NCI-H82 treated with DMSO at 0.1 percent for 48 hours (cell line): Measurements from ENCODE around the gene CIZ1.
"Not testable (repeated sequence)": the region's sequence is repeated elsewhere in the genome, so short reads cannot be mapped to it uniquely, and the experiment has no call there.

Source experiments
- DNase-seq: peaks from one replicate; lab custom pipeline; 2025; ENCODE audit not compliant: unreplicated experiment; lab: John Stamatoyannopoulos, UW

Gene CIZ1, protein sequence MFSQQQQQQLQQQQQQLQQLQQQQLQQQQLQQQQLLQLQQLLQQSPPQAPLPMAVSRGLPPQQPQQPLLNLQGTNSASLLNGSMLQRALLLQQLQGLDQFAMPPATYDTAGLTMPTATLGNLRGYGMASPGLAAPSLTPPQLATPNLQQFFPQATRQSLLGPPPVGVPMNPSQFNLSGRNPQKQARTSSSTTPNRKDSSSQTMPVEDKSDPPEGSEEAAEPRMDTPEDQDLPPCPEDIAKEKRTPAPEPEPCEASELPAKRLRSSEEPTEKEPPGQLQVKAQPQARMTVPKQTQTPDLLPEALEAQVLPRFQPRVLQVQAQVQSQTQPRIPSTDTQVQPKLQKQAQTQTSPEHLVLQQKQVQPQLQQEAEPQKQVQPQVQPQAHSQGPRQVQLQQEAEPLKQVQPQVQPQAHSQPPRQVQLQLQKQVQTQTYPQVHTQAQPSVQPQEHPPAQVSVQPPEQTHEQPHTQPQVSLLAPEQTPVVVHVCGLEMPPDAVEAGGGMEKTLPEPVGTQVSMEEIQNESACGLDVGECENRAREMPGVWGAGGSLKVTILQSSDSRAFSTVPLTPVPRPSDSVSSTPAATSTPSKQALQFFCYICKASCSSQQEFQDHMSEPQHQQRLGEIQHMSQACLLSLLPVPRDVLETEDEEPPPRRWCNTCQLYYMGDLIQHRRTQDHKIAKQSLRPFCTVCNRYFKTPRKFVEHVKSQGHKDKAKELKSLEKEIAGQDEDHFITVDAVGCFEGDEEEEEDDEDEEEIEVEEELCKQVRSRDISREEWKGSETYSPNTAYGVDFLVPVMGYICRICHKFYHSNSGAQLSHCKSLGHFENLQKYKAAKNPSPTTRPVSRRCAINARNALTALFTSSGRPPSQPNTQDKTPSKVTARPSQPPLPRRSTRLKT

DNA sequence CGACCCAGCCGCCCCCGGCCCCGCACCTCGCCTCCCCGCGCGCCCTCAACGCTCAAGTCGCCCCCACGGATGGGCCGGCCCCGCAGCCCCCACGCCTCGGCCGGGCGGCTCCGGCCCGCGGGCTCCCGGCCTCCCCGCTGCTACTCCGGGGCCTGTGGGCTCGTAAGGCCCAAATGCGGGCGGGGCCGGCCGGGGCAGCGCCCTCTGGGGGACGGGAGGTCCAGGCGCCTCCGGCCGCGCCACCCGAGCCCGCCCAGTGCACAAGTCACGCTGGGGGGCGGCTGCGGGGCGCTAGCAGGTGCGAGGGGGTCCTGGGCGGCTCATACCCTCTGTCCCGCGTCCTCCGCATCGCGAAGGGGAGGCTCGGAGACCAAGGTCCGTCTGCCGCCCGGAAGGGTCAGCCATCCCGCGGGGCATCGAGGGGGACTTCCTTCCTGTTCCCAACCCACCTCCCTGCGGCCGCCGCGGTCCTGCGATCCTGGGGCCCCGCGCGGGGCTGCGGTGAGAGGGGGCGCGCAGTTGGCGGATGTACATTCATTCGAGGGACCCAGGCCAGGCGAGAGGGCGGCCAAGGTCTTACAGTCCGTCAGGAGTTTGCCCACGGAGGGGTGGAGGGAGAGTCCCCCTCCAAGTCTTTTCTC lies at the start of gene CIZ1:
CIZ1 (minus strand) TSS at position 167 of the 641 bp plus-strand sequence. CDS start 715 bp downstream, outside the sequence.
- peak; percentile 26 for DNase-seq

DNA sequence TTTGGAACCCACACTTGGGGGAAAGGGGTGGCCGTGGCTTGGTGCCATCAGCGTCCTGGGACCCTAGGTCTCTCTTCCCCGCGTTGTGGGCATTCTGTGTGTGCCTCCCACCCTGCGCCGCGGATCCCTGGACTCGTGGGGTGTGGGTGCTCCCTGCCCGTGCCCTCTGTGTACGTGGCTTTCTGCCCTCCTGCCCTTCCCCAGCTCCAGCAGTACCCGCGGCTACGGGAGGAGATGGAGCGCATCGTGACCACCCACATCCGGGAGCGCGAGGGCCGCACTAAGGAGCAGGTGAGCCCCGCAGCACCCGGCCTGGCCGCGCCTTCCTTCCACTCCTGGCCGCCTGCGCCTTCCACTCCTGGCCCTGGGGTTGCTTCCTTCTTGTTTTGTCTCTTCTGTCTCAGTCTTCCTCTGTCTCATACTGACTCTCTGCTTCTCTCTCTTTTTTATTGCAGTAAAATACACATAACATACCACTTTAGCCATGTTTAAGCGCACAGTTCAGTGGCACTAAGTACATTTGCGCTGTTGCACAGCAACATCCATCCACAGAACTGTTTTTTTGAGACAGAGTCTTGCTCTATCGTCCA lies 42.5 kb upstream of the CIZ1 start:
- no peak for DNase-seq

DNA sequence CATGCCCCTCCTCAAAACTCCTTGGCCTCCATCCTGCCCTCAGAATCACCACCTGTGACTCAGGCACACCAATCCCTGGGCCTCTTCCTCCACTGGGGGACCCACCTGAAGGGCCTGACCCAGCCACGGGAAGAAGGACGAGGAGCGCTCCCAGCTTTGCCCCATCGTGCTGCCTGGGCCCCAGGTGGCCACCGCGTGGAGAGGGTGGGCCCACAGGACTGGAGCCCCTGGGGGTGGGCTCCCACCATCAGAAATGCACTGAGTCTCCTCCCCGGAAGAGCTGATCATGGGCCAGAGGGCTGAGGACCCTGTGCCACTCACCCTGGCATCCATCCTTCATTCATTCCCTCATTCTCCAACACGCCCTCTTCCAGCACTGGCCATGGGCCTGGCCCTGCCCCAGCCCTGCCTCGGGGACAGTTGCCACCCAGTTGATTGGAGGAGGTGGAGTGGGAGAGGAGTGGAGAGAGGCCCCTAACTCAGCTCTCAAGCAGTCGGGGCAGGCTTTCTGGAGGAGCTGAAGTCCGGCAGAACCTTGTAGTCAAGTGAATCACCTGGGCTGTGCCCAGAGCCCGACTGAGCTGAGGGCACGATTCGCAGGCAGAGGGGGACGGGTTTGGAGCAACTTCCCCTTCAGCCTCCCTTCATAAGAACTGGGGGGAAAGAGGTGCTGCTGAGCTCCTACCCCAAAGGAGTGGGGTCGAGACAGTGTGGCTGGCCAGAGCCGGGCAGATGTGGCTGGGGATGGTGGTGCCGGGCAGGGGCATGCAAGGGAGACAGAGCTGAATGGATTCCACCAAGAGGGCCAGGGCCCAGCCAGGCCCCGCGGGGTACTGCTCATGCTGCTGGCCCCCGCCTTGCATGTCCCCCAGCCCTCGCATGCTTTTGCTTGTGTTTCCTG lies 41.4 kb upstream of the CIZ1 start:
- no peak for DNase-seq

DNA sequence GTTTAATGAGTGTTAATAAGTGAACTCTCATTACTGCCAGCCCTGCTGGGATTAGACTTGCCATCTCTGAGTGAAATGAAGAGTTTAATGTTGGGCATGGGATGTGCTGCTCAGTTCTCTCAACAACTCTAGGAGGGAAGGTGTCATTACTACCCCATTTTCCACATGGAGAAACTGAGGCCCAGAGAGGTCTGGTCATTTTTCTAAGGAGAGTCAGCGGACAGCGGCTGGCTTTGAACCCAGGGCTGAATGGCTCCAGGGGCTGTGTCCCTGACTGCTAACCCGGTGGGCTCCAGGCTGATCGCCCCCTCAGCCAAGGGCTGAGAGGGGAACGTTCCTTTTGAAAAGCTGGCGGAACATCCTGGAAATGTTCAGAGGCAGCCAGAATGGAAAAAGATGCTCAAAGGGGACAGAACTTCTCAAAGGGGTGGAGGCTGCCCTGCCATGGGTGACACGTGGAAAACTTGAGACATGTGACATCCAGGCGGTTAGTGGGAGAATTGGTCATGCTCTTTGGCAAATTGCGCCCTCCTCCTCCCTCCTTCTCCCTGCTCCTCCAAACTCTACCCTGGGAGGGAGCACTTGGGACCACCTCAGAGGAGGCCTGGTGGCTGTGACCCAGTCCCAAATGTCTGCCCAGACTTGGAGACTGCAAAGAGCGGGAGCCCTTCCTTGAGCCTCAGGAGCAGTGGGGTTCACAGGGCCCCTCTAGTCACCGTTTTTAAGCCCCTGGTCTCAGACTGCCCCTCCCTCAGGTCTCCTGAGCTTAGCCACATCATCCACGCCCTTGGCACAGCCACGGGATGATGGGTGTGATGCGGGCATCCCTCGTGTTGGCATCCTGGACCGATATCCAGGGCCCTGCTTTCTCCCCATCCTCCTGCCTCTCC lies 40.5 kb upstream of the CIZ1 start:
- DNase-seq = no peak

DNA sequence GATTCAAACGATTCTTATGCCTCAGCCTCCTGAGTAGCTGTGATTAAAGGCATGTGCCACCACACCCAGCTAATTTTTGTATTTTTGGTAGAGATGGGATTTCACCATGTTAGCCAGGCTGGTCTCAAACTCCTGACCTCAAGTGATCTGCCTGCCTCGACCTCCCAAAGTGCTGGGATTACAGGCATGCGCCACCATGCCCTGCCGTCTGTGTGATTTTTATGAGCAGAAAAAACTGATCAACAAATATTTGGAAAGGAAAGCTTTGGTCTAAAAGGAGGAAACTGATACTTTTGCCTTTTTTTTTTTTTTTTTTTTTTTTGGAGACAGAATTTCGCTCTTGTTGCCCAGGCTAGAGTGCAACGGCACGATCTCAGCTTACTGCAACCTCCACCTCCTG lies 39.5 kb upstream of the CIZ1 start:
- not testable (repeated sequence) for DNase-seq

DNA sequence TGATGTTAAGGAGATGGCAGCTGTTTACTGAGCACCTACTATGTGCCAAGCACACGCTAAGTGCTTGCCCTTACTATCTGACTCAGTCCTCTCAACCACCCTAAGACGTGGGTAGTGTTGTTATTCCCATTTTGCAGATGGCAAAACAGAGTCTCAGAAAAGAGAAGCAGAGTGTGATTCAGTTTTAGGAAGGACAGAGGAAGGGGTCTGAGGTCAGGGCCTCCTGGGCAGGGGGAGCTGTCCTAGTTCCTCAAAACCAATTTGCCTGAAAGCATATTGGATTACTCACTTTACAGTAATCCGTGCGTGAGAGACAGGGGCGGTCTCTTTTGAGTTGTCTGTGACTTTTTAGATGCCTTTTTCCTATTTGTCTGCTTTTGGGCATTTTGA lies 35.0 kb upstream of the CIZ1 start:
- no peak for DNase-seq

DNA sequence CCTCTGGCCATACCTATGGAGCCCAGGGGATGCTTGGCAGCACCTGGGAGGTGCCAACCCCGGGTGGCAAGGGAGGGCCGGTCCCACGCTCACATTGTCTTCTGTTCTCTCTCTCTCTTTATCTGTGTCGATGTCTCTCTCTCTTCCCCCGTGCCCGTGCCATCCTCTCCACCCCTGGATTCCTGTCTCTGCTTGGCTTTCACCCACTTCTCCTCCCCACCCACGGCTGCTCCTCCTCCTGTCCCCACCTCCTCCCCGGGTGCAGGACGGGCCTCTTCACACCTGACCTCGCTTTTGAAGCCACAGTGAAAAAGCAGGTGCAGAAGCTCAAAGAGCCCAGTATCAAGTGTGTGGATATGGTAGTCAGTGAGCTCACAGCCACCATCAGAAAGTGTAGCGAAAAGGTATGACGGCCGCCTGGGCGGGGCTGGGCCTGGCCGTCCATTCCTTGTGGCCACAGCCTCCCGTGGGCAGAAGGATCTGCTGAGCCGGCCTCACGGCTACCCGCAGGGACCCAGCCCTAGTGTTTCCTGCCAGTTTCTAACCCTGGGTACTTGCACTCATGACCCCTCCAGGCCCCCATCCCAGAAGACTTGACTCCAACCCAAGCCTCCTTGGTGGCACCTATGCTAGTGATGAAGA lies 34.5 kb upstream of the CIZ1 start:
- no peak for DNase-seq

DNA sequence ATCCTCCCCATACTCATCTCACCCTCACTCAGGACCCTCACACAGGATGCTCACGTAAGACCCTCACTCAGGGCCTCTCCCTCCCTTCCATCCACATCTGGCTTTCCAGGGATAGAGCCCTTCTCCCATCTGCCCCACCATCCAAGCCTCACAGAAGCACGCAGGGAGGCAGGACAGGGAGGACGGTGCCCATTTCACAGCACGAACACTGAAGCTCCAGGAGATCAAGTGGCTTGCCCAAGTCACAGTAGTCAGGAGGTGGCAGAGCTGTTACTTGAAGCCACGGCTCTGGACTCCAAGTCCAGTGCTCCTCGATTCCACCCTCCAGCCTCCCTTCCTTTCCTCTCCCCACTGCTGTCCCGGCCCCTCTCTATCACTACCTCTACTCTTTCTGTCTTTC lies 33.5 kb upstream of the CIZ1 start:
- no peak for DNase-seq

DNA sequence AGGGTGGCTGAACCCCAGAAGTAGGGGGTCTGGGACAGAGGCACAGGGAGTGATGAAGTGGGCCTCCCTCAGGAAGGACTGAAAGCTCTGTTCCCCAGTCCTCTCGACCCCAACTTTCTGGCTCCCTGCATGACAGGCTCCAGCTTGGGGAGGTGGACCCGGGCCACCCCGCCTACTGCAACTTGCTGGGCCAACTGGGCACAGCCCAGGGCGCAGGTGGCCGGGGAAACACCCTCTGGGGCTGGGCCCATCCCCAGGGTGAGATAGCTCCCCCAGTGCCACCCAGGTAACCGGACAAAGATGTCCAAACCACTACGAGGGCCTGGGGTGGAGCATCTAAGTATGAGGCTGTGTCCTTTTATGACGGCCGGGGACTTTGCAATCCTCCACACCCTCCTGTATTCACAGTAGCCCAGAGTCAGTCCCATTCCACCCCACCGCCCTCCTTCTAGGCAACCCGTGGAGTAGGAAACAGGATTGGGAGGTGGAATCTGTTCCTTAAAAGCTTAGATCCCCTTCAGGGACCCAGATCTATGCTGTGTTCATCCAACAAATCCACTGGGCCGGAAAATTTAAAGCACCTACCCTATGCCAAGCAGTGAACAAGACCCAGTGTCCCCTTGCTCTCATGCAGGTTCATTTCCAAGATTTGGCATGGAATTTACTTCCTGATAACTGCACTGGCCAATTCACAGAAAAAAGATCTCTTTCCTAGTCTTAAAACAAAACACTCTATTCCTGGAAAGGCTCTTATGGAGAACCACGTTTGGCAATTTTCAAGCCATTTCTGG lies 31.7 kb upstream of the CIZ1 start:
- DNase-seq = no peak

DNA sequence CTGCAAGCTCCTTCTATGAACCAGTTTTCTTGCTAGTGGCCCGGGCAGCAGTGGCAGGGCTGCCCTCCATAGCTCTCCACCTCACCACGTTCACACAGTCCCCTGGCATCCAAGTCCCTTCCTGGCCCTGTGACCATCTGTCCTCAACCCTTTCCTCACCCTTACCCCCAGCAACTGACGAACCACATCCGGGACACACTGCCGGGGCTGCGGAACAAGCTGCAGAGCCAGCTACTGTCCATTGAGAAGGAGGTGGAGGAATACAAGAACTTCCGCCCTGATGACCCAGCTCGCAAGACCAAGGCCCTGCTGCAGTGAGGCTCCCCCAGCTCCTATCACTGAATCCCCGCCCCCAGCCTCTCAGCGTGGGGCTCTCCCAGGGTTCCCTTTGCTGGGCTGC lies 30.7 kb upstream of the CIZ1 start:
- no peak for DNase-seq

DNA sequence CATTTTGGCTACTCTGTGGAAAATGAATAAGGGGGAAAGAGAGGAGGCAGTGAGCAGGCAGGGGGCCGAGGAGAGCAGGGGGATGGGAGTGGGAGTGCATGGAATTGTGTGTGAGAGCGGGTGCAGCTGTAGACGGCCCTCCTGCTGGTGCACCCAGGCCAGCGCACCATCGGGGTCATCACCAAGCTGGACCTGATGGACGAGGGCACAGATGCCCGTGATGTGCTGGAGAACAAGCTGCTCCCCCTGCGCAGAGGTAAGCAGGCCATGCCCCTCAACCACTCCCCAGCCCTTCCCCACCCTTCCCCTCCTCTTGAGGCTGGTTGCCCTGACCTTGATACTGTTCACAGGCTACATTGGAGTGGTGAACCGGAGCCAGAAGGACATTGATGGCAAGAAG lies 28.5 kb upstream of the CIZ1 start:
- no peak for DNase-seq

DNA sequence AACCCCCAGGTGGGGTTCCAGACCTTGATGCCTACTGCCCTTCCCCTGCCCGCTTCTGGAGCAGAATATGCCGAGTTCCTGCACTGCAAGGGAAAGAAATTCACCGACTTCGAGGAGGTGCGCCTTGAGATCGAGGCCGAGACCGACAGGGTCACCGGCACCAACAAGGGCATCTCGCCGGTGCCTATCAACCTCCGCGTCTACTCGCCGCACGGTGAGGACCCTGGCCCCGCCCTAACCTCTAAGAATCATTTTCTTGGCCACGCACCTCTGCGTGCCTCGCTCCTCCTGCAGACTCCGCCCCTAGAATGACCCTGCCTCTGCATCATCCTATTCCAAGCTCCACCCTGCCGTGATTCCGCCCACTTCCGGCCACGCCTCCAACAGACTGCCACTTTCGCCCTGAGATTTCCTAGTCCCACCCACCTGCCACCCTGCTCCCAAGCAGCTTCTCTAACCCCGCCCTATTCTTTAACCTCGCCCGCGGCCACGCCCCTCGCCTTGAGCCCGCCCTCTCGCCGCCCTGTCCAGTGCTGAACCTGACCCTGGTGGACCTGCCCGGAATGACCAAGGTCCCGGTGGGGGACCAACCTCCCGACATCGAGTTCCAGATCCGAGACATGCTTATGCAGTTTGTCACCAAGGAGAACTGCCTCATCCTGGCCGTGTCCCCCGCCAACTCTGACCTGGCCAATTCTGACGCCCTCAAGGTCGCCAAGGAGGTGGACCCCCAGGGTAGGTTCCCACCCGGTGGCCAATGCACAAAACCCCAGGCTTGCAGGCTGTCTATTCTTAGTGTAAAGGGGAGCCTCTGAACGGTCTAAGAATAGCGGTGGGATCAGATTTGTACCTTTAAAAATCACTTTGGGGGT lies 27.4 kb upstream of the CIZ1 start:
- DNase-seq = peak; percentile 92

DNA sequence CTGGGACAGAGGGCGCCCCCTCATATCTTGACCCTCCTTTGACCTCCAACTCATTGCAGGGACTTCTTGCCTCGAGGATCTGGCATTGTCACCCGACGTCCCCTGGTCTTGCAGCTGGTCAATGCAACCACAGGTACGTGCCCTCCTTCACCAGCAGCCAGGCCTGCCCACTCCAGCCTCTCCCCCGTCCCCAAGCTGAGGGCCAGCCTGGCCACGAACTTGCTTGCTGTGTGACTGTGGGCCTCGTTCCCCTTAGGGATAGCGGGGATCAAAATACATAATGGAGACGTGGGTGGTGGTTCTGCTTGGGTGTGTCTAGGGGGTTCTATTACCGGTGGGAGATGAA lies 26.8 kb upstream of the CIZ1 start:
- no peak for DNase-seq

DNA sequence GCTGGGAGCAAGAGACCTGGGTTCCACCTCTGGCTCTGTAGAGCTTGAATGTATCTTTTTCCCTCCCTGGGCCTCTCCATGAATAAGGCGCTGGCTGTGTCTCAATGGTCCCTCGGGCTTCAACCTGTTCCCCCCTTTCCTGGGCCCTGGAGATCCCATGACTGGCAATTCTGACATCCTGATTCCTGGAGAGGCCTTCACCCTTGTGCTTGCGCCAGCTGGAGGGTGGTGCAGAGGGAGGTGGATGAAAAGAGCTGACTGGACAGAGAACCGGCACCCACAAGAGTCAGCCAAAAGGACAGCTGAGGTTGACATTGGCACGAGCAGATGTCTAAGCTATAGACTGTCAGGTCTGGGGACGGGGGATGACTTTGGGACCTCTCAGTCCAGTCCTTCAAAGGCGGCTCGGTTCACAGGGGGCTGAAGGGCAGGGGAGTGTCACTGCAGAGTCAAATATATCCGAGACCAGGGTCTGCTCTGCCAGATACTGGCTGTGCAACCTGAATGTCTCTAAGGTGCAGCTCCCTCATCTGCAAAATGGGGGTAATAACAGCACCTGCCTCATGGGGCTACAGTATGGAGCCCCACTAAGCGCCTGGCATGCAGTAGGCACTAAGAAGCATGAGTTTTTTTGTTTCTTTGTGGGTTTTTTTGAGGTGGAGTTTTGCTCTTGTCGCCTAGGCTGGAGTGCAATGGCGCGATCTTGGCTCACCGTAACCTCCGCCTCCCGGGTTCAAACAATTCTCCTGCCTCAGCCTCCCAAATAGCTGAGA lies 25.6 kb upstream of the CIZ1 start:
- DNase-seq = no peak

DNA sequence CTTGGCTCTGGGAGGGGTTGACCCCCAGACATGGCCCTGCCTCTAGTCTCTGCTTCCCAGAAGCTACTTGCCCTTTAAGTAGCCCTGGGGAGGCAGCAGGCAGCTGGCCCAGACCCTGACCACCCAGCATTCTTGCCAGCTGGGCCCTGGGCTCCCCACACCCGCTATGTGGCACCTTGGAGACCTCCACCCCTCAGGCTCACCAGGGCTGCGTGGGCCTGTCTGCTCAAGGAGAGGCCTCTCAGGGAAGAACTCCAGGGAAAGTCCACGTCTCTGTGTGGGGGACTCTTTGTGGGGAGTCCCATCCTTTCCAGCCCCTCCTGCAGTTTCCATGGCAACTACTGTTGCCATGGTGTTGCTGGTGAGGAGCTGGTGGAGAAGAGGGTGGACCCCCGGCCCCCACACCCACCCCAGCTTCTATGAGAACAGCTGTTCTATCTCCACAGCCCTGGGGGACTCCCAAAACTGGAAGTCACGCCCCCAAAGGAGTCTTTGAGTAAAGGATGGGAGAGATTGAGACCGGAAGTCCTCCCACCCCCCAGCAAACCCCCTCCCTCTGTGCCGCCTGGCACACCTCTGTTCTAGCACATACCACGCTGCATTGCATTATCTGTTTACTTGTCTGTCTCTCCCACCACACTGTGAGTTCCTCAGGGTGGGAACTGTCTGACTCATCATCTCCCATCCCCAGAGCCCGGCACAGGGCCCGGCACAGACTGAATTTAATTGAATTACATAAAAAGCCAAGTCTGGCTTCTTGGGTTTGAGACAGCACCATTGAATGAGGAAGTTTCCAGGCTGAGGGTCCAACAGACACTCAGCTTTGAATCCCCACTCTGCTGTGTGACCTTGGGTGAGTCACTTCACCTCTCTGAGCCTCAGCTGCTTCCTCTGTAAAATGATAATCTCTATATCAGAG lies 24.4 kb upstream of the CIZ1 start:
- no peak for DNase-seq
